NCI-H82 (cell line): ENCODE measurements around the gene DESI2.

ENCODE experiments used
- DNase-seq: peaks from one replicate; lab custom pipeline; 2025; lab: John Stamatoyannopoulos, UW

The DESI2 gene

GRCh38 chr1:244652623-244653438 lies at the start of gene DESI2:
Gene DESI2, plus strand, starts transcription at chr1:244653126. Its CDS starts 188 bp downstream, at chr1:244653314.
- DNase-seq: peak; percentile 100

GRCh38 chr1:244603498-244603897 lies 49.4 kb upstream of the DESI2 start:
- DNase-seq: peak; percentile 65

- DNase-seq: no peak
Measured at GRCh38 chr1:244605835-244606370, 47.0 kb upstream of the DESI2 start.

- DNase-seq: no peak
Measured at GRCh38 chr1:244614113-244614836, 38.7 kb upstream of the DESI2 start.

- no peak for DNase-seq
Measured at GRCh38 chr1:244614879-244615278, 38.0 kb upstream of the DESI2 start.

GRCh38 chr1:244615301-244615700 lies 37.6 kb upstream of the DESI2 start:
- no peak for DNase-seq

GRCh38 chr1:244626709-244627108 lies 26.2 kb upstream of the DESI2 start:
- DNase-seq: no peak

GRCh38 chr1:244628789-244629188 lies 24.1 kb upstream of the DESI2 start:
- DNase-seq: no peak

GRCh38 chr1:244633140-244633539 lies 19.8 kb upstream of the DESI2 start:
- DNase-seq: no peak

- DNase-seq: no peak
Measured at GRCh38 chr1:244634546-244634945, 18.4 kb upstream of the DESI2 start.

GRCh38 chr1:244636488-244637259 lies 16.3 kb upstream of the DESI2 start:
- DNase-seq: no peak

- DNase-seq: no peak
Measured at GRCh38 chr1:244639561-244639960, 13.4 kb upstream of the DESI2 start.

GRCh38 chr1:244640917-244641316 lies 12.0 kb upstream of the DESI2 start:
- DNase-seq: no peak

- no peak for DNase-seq
Measured at GRCh38 chr1:244642526-244642925, 10.4 kb upstream of the DESI2 start.

- DNase-seq: no peak
Measured at GRCh38 chr1:244642988-244643387, 9.9 kb upstream of the DESI2 start.

GRCh38 chr1:244645414-244645813 lies 7.5 kb upstream of the DESI2 start:
- DNase-seq: no peak

- DNase-seq: no peak
Measured at GRCh38 chr1:244645890-244646289, 7.0 kb upstream of the DESI2 start.

- no peak for DNase-seq
Measured at GRCh38 chr1:244647819-244648218, 5.1 kb upstream of the DESI2 start.

- no peak for DNase-seq
Measured at GRCh38 chr1:244651956-244652622, 837 bp upstream of the DESI2 start.

GRCh38 chr1:244653439-244654107 lies 647 bp downstream of the DESI2 start:
- DNase-seq: peak; percentile 68
